Measurements from ENCODE around the gene STK10.
A peak's percentile ranks its signal among the peaks of the same experiment; 100 is the strongest.

DNA sequence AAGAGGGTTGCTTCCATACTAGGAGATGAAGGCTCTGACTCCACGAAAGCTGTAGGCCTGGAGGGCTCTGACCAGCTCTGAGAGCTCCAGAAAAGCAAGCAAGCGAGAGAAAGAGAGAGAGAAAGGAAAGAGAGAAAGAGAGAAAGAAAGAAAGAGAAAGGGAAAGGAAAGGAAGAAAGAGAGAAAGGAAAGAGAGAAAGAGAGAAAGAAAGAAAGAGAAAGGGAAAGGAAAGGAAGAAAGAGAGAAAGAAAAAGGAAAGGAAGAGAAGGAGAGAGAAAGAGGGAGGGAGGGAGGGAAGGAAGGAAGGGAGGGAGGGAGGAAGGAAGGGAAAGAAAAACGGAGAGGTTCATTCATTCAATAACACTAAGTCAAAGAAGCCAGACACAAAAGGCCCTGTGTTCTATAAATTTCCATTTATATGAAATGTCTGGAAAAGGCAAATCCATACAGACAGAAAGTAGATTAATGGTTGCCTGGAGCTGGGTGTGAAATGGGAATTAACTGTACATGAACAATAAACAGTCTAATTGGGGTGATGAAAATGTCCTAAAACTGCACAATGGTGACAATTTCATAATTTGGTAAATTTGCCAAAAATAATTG, 1.8 kb upstream of the STK10 start:
- TF ChIP-seq, protein P1, sequence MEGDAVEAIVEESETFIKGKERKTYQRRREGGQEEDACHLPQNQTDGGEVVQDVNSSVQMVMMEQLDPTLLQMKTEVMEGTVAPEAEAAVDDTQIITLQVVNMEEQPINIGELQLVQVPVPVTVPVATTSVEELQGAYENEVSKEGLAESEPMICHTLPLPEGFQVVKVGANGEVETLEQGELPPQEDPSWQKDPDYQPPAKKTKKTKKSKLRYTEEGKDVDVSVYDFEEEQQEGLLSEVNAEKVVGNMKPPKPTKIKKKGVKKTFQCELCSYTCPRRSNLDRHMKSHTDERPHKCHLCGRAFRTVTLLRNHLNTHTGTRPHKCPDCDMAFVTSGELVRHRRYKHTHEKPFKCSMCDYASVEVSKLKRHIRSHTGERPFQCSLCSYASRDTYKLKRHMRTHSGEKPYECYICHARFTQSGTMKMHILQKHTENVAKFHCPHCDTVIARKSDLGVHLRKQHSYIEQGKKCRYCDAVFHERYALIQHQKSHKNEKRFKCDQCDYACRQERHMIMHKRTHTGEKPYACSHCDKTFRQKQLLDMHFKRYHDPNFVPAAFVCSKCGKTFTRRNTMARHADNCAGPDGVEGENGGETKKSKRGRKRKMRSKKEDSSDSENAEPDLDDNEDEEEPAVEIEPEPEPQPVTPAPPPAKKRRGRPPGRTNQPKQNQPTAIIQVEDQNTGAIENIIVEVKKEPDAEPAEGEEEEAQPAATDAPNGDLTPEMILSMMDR (IDR thresholded peaks at IDR 0.05), result peak; percentile 16
- no peak for TF ChIP-seq EZH2 (IDR thresholded peaks at IDR 0.05; ENCODE audit: borderline replicate concordance, insufficient read depth, low read depth, low read length, poor library complexity, severe bottlenecking)
